ENCODE data around the gene HDGFL2. TPM values are rescaled to one million over a fixed set of nuclear protein-coding genes. Genes with fewer than 3 reads are reported as not detected.

The HDGFL2 gene
- total RNA-seq, 1 donor, result 60.9 TPM

DNA sequence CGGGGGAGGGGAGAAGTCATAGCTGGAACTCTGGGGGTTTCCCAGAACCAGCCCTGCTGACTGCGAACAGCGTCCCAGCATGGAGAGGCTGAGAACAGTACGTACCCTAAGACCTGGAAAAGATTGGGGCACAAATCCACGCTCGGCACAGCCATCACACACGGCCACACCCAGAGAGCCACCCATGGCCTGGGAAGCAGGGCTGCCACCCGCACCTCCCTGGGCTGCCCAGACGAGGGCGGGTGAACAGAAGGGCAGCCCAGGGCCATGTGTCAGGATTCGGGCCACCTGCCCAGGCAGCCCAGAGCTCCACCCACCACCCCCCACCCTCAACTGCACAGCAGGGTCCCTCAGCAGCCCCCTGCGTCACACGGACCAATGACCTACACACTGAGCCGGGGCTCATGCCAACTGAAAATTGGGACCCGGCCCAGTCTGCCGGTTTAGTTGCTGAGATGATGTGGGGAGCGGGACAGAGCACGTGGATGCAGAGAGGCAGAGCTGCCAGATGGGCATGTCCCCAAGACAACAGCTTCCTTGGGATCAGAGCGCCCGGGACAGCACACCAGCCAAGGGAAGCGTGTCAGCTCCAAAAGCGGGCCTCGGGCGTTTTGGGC is 23.0 kb upstream of the HDGFL2 start:
- no peak overlapping the region for H3K4me3 ChIP-seq (ENCODE audit: low read depth, low read length)
- DNase-seq (ENCODE audit: low read depth), result no peak
- TF ChIP-seq, protein P1, sequence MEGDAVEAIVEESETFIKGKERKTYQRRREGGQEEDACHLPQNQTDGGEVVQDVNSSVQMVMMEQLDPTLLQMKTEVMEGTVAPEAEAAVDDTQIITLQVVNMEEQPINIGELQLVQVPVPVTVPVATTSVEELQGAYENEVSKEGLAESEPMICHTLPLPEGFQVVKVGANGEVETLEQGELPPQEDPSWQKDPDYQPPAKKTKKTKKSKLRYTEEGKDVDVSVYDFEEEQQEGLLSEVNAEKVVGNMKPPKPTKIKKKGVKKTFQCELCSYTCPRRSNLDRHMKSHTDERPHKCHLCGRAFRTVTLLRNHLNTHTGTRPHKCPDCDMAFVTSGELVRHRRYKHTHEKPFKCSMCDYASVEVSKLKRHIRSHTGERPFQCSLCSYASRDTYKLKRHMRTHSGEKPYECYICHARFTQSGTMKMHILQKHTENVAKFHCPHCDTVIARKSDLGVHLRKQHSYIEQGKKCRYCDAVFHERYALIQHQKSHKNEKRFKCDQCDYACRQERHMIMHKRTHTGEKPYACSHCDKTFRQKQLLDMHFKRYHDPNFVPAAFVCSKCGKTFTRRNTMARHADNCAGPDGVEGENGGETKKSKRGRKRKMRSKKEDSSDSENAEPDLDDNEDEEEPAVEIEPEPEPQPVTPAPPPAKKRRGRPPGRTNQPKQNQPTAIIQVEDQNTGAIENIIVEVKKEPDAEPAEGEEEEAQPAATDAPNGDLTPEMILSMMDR (IDR thresholded peaks at IDR 0.05; ENCODE audit: insufficient read depth, low read depth, low read length), result no peak

DNA sequence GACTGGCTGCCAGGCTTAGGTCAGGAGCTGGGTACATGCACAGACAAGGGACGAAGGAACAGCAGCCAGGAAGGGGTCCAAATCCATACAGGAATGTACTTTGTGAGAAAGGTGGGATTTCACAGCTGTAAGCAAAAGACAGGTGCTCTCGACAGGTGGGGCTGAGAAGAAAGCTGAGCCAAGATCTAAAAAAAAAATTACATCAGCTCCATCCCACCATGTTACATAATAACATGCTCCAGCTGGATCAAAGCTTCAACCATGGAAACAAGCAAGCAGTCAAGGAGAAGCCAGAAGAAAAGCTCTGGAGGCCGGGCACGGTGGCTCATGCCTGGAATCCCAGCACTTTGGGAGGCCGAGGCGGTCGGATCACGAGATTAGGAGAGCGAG is 22.5 kb upstream of the HDGFL2 start:
- no peak overlapping the region for H3K4me3 ChIP-seq (ENCODE audit: low read depth, low read length)
- TF ChIP-seq, protein P1 (IDR thresholded peaks at IDR 0.05; ENCODE audit: insufficient read depth, low read depth, low read length), result no peak
- no peak for DNase-seq (ENCODE audit: low read depth)

DNA sequence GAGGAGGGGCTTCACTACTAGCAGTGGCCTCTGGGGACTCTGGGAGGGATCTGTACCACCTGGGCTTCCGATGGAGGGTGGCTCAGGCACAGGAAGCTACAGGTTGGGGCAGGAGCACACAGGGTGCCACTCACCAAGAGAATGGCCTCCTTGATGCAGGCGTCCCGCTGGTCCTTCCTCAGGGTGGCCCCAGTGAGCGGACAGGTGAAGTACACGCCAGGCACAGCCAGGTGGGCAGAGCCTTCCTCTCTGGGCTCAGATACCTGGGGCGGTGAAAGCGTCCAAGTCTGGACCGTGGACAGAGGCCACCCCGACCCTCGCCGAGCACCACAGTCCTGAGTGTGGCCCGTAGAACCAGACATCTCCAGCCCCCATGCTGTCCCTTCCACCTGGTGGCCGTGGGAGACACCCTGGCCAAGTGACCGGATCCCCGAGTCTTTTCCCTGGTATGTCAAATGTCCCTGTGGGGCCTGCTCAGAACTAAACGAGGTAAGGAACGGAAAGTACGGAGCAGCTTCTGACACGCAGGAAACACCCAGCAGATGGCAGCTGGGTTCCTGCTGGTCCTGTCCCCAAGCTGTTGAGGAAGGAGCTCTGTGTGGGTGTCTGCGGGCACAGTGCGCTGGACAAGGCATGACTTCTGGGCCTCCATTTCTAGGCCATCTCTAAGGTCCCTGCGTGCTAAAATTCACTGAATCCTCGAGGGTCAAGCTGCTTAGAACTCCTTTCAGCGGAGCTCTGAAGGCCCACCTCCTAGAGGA is 19.7 kb upstream of the HDGFL2 start:
- TF ChIP-seq, protein P1 (IDR thresholded peaks at IDR 0.05; ENCODE audit: insufficient read depth, low read depth, low read length), result no peak
- DNase-seq (ENCODE audit: low read depth), result no peak
- H3K4me3 ChIP-seq (ENCODE audit: low read depth, low read length), result no peak overlapping the region

DNA sequence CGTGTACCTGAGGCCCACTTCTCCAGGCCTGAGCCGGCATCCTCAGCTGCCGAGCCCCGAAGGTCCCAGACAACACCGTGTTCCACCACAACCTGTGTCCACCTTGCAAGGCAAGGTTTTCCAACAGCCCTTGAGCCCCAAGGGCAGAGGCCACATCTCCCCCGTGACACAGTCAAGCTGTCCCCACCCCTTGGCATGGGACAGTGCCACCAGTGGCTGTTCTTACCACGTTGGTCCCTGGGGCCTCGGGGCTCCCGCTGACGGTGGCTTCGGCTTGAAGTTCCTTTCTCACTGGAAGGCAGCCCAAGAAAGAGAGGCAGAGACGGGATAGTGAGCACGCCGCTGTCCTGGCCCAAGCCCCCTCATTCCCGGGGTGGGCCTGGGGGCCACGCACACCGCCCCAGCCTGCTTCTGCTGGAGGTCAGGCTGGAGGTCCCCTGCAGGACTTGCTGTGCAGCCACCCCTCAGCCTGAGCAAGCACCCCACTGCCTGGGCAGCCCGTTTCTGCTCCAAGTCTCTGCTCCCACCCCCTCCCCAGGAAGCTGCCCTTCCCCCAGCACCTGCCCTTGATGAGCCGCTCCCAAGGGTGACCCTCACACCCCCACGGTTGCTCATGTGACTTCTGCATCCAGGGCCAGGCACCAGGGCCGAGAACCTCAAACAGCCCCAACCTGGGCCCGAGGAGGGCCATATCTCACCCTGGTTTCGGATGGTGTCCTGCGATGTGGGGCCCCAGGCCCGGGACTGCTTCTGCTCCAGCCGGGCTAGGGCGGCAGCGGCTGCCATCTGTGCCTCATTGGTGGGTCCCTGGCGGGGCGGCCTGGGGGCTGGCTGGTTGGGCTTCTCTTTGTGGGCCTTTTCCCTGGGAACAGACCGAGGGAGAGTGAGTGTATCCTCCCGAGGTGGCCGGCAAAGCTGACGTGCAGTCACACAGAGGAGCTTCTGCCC is 18.6 kb upstream of the HDGFL2 start:
- H3K4me3 ChIP-seq (ENCODE audit: low read depth, low read length), result no peak overlapping the region
- TF ChIP-seq, protein P1 (IDR thresholded peaks at IDR 0.05; ENCODE audit: insufficient read depth, low read depth, low read length), result no peak
- no peak for DNase-seq (ENCODE audit: low read depth)

DNA sequence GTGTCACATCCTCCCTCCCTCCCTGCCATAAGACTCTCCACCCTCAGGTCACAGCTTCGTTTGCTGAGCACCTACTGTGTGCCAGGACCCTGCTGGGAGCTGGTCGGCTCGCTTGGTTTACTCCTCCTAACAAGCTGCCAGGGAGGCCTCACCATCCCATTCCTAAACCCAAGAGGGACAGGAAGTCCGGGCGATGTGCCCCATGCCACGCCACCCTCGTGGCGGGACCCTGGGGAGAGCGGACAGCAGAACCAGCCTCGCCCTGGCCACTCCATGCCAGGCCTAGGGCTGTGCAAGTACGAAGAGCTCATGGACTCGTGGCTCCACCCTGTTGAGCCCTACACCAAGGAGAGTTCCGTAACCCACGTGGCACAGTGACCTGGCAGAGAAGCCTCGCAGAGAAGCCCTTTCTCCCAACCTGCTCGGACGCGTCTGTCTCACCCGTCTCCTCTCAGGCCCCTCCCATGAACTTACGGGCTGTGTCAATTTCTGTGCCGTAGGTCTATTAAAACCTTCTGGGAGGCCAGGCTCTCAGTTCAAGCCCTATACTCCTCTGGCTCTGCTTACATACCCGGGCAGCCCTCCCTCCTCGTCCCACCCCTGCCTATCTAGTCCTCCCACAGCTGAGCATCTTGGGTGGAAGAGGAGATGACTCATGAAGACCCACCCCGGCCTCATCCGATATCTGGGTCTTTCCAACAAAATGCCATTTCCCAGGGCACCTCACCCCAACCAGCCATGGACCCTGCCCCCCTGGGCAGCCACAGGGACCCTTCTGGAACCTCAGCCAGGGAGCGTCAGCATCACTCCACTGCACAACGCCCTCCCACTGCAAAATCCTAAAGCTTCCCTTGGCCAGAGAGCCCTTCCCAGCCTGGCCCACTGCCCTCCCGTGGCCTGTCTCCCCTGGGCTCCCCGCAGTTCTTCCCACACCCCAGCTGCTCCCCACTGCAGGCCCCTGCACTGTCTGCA is 17.1 kb upstream of the HDGFL2 start:
- H3K4me3 ChIP-seq (ENCODE audit: low read depth, low read length), result peak overlapping the region; percentile 72
- peak; percentile 89 for DNase-seq (ENCODE audit: low read depth)
- TF ChIP-seq, protein P1 (IDR thresholded peaks at IDR 0.05; ENCODE audit: insufficient read depth, low read depth, low read length), result no peak

Measured in fibroblast of villous mesenchyme (primary cell).